Measurements from ENCODE around the gene NTN1. TPM values are rescaled to one million over a fixed set of nuclear protein-coding genes. Genes with fewer than 3 reads are reported as not detected.

Gene NTN1
- total RNA-seq, 1 donor from 2014 or later = 11.5 TPM

DNA sequence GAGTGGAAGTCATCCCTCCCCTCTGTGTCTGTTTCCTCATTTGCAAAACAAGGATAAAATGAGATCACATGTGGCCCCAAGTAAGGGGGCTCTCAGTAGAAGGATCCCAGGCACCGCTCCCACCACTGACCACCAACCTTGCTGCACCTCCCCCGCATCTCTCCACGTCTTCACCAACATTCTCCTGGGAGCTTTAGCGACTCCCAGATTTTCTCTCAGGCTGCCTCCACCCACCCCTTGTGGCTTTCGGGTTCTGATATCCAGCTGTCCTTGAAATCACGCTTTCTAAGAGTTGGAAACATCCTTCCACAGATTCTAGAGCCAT, 16.4 kb upstream of the NTN1 start:
- DNase-seq (ENCODE audit: low spot score) (peak; percentile 30), ATAC-seq (no peak)

DNA sequence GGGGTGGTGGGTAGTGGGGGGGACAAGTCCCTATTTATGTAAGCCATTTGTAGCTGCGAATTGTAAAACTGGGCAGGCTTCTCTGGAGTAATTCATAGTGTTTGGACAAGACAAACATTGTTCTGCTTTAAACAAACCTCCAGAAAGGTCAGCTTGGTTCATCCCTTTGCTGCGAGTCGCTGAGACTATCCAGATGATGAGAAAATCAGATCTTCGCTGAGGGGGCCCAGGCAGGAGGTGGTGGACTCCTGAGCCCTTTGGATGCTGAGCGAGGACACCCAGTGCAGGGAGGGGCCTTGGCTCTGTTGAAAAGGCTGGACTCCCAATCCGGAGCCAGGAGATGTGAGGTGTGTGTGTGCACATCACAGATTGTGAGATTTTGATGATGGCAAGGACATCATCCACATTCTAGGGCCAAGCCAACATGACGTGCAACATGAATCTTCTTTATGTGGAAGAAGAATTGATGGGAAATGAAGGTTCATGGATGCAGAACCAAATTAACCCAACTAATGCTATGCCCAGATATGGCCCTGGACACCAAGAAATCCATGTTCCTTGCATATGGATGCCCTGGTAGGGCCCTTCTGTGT, 15.0 kb upstream of the NTN1 start:
- no peak for DNase-seq (ENCODE audit: low spot score)
- peak; percentile 65 for ATAC-seq

DNA sequence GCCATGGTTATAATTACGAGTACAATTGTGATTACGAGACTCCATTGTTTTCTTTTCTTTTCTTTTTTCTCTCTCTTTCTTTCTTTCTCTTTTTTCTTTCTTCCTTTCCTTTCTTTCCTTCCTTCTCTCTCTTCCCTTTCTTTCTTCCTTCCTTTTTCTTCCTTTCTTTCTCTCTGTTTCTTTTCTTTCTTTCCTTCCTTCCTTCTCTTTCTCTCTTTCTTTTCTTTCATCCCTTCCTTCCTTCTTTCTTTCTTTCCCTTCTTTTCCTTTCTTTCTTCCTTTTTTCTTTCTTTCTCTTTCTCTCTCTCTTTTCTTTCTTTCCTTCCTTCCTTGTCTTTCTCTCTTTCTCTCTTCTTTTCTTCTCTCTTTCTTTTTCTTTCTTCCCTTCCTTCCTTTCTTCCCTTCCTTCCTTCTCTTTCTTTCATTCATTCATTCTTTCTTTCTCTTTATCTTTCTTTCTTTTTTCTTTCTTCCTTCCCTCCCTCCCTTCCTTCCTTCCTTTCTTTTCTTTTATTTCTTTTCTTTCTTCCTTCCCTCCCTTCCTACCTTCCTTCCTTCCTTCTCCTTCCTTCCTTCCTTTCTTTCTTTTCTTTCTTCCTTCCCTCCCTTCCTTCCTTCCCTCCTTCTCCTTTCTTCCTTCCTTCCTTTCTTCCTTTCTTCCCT, 14.1 kb upstream of the NTN1 start:
- DNase-seq (ENCODE audit: low spot score) (no peak), ATAC-seq (no peak)

DNA sequence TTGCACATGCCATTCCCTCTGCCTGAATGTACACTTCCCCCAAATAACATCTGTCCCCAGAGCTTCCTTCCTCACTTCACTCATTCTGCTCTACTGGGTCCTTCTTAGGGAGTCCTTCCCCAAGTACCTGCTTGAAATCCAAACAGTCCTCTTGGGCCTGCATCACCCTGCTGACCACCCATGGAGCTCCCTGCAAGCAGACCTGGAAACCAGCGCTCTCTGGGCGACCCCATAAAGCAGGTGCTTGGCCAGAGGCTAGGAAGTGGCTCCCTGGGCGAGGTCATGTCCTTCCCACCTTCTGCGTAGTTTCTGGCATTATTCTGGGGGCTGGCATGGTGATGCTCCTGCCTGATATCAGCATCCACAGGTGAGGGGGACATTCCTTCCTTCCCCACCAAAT, 12.2 kb upstream of the NTN1 start:
- ATAC-seq (no peak), DNase-seq (ENCODE audit: low spot score) (no peak)

DNA sequence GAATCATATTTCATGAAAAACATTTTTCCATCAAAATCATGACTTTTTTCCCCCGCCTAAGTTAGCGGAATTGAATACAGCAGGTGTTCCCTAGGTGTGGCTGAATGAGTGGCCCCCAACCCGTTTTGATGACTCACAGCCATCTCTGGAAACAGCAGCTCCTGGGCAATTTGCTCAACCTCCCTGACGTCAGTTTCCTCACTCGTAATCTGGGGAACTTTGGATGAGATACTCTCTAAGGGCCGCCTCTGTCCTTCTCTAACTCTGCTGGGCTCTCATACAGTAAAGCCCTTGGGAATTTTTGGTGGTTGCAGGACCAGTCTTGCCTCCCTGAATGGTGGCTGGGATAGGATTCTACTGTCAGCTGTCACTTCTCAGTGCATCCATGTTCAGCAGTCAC, 11.6 kb upstream of the NTN1 start:
- ATAC-seq (no peak), DNase-seq (ENCODE audit: low spot score) (no peak)

DNA sequence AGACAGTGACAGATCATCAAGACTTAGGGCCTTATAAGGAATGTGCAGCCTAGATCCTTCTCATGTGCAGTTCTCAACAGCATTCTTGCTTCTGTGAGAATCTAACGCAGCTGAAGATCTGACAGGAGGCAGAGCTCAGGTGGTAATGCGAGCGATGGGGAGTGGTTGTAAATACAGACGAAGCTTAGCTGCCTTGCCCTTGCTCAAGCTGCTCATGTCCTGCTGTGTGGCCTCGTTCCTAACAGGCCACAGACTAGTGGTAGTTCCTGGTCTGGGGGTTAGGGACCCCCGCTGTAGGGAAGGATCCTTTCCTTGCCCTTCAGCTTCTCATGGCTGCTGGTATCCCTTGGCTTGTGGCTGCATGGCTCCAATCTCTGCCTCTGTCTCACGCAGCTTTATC, 10.3 kb upstream of the NTN1 start:
- DNase-seq (ENCODE audit: low spot score) (no peak), ATAC-seq (no peak)

DNA sequence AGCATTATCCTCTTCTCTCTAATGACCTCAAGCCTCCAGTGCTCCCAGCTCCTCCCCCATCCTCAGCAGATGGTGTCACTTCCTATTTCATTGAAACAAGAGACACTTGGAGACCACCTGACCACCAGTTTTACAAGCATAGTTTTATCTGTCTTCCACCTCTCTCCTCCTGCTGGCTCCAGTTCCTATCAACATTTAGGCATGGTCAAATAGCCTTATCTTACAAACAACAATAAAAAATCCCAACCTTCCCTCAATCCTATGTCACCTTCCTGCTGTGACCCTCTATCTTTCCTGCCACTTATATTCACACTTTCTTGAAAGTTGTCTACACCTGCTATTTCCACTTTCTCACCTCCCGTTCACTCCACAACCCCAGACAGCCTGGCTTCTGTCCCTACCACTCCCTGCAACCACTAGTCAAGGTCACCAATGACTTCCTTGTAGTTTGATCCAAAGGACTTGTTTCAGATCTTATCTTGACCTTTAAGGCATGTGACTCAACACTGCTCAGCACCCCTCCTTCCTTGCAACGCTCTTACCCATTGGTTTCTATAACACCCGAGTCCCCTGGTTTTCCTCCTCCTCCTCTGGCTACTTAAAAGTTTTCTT, 4.3 kb upstream of the NTN1 start:
- DNase-seq (ENCODE audit: low spot score) (no peak), ATAC-seq (no peak)

DNA sequence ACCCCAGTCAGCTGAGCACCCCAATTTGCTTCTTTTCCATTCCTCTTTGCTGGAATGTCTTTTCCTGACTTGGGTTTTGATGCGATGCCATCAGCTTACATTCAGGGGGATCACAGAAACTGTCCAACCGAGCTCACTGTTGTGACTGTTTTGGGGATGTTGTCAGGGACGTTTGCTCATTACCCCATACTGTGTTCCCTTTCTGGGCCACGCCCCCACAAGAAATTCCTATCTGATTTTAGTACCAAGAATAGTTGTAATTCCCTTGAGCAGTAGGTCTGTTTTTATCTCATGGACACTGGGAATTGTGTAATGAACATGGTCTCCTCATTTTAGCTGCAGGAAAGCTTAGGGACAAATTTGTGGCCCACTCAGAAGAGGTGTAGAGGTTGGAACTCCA, 2.6 kb upstream of the NTN1 start:
- DNase-seq (ENCODE audit: low spot score) (no peak), ATAC-seq (no peak)

DNA sequence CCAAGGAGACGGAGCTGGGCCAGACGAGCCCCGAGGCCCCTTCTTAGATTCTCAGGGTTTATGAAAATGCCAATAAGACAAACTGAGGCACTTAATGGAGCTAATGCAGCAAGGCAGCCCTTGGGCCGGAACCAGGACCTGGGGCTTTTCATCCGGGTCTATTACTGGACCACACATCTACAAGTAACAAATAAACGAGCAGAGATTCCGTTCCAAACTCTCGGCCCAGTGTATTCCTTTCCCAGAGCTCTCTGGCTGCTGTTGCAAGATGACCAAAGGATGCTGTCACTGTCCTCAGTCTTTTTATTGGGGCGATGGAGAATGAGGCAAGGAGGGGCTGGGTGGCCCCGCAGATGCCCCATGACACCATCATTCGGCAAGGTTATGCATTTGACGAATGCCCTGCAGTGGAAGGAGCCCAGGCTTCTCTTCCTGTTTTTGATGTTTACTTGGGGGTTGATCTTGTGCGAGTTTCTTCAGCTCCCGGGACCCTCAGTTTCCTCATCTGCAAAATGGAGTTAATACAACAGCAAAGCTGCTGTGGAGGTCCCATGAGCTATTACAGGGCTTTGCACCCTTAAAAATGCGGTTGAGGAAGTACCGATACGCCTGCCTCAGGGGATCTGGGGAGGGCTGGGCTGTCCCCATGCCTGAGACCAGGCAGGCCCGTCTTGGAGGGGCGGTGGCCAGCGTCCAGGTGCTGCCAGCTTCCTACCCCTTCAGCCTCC, 1.1 kb upstream of the NTN1 start:
- peak; percentile 29 for DNase-seq (ENCODE audit: low spot score)
- no peak for ATAC-seq

DNA sequence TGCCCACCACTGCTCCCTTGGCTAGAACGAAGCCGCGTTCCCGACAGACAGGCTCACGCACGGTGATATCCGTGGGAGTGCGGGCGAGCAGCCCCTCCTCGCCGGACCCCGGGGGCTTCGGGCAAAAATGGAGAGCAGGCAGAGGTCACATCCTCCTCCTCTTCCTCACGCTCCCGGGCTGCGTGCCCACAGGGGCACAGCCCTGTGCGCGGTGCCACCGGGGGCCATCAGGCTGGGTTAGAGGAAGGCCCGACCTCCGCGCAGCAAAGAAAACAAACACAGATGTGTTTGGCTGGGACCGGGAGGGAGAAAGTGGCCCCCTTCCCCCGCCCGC, 519 bp upstream of the NTN1 start:
- DNase-seq (ENCODE audit: low spot score) (no peak), ATAC-seq (no peak)

DNA sequence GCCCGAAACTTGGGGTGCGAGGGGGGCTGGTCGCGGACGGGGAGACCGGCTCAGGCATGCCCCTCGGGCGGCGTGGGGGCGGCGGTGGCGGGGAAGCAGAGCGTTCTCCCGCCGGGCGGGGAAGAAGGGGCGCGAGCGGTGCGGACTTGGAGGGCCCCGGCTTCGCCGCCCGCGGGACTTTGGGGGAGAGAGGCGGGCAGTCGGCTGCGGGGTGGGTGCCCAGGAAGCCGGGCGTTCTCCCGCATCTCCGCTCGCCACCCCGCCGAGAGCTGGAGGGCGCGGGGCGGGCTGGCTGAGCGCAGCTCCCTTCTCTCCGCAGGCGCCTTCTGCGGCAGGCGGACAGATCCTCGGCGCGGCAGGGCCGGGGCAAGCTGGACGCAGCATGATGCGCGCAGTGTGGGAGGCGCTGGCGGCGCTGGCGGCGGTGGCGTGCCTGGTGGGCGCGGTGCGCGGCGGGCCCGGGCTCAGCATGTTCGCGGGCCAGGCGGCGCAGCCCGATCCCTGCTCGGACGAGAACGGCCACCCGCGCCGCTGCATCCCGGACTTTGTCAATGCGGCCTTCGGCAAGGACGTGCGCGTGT, 772 bp downstream of the NTN1 start:
- ATAC-seq = peak; percentile 71
- DNase-seq (ENCODE audit: low spot score) = peak; percentile 69

DNA sequence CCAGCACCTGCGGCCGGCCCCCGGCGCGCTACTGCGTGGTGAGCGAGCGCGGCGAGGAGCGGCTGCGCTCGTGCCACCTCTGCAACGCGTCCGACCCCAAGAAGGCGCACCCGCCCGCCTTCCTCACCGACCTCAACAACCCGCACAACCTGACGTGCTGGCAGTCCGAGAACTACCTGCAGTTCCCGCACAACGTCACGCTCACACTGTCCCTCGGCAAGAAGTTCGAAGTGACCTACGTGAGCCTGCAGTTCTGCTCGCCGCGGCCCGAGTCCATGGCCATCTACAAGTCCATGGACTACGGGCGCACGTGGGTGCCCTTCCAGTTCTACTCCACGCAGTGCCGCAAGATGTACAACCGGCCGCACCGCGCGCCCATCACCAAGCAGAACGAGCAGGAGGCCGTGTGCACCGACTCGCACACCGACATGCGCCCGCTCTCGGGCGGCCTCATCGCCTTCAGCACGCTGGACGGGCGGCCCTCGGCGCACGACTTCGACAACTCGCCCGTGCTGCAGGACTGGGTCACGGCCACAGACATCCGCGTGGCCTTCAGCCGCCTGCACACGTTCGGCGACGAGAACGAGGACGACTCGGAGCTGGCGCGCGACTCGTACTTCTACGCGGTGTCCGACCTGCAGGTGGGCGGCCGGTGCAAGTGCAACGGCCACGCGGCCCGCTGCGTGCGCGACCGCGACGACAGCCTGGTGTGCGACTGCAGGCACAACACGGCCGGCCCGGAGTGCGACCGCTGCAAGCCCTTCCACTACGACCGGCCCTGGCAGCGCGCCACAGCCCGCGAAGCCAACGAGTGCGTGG, 1.5 kb downstream of the NTN1 start:
- DNase-seq (ENCODE audit: low spot score) = peak; percentile 44

DNA sequence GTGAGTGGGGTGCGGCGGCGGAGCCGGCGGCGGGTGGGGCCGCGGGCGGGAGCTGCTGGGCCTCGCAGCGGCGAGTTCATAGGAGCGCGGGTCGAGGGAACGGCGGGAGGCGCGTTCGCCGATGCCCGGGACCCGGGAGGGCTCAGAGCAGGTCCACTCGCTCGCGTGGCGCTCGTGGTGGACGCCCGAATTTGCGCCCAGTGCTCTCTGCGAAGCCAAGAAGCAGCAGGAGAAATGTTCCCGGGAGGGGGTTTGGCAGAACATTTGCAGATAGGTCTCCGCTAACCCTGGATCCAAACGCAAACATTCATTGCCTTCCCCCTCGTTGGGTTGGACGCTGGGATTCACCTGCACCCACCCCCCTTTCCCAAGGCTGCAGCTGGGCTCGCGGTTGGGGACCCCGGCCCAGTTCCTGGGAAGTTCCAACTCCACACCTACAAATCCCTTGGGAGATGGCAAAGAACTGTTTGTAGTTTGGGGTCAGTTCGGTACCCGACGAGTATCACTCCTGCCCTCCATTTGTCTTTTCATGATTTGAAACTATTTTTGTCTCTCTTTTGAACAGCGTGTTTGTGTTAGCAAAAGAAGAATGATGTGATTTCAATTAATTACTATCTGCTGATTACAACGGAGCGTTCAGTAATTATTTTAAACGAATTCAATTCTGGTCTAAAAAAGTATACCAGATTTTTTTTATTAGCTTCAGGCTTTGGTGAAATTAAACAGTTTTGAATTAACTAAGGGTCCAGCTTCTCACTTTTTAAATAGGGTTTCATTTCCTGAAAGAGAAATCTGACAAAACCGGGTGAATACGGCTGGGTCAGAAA, 2.3 kb downstream of the NTN1 start:
- no peak for DNase-seq (ENCODE audit: low spot score)
- ATAC-seq = no peak

More for the DNA sequence above, 1.5 kb downstream of the NTN1 start:
- no peak for ATAC-seq

DNA sequence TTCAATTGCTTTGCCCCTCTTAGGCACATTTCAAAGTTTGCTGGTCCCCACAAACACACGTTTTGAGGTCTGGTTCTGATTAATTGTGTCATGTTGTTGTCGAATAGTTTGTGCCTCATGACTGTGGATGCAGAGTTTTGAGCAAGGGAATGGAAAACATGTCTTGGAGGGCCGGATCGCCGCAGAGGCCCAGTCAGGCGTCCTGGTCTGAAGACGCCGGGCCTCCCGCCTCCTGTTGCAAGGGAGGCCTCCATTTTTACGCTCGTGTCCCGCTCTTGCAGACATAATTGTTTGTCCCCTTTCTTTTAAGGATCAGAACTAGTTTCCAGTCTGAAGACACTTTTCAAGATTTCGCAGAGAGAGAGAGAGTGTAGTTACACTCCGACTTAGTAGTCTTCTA, 3.2 kb downstream of the NTN1 start:
- DNase-seq (ENCODE audit: low spot score) (no peak), ATAC-seq (no peak)

DNA sequence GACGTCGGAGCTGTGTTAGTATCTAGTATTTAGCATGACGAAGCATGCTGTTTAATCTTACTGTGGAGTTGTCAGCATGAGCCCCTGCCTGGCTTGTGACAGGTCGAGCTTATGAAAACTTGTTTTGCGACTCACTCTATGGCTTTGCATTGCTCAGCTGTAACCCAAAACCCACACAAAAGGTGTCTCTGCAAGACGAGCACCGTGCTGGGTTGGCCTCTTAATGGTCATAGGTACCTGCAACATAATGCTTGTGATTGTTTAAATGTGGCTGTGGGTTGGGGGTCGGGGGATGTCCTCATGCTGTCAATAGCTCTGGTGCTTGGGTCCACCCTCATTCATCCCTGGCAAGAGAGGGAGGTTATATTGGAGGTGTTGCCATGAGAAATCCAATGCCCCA, 5.4 kb downstream of the NTN1 start:
- ATAC-seq (no peak), DNase-seq (ENCODE audit: low spot score) (no peak)

DNA sequence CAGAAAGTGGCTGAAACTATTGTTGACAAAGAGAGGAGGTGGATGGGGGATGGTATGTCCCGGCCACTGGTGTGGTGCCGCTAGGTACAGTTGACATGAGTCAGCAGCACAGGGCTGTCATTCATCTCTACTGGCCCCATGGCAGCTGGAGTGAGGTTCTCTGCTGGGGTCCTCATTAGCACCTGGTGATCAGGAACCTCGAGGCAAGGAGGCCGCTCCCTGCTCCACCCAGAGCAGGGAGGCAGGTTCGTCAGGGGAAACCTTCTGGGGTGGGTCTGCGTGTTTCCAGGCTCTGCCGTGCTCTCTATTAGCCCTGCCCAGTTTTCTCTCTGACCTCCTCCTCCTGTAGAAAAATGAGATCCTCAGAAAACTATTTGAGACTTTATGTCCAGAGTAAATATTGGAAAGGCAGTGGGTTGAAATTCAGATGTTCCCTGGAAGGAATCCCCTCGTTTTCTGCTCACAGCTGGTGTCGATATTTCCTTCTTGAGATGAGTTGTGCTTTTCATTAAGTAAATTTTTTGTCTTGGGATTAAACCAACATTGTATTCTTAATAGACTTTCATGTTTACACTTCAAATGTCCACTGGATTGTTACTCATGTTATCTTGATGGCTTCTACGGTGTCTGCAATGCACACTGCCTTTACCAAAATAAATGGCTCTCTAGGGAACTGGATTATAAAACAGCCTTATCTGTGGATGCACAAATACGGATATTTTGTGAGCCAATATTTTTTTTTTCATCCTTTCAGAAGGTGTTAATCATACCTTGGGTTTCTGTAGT, 7.1 kb downstream of the NTN1 start:
- peak; percentile 69 for ATAC-seq

DNA sequence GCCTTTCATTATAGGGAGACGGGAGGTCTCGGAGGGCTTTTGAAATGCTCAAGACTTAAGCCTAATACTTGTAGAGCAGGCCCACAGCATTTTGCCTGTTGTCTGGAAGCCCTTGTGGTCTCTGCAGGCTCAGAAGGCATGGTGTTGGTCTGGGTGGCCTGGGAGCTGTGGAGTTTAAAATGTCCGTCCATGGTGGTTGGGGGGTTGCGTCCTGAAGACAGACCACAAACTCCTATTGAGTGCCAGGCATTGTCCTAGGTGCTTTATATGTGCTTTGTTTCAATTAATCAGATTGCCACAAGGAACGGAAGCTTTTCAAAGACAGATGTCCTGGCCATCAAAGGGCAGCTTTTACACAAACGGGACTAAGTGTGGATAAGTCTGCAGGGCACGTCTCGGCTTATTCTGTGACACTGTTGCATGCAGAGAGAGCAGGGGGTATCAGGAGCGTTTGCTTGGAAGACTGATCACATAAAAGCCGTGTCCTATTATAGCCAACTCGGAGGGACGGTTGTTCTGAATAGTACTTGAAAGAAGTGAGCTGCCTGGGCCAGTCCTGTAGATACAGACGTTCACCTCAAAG, 7.8 kb downstream of the NTN1 start:
- DNase-seq (ENCODE audit: low spot score) = no peak

More for the DNA sequence above, 7.1 kb downstream of the NTN1 start:
- DNase-seq (ENCODE audit: low spot score) = no peak

DNA sequence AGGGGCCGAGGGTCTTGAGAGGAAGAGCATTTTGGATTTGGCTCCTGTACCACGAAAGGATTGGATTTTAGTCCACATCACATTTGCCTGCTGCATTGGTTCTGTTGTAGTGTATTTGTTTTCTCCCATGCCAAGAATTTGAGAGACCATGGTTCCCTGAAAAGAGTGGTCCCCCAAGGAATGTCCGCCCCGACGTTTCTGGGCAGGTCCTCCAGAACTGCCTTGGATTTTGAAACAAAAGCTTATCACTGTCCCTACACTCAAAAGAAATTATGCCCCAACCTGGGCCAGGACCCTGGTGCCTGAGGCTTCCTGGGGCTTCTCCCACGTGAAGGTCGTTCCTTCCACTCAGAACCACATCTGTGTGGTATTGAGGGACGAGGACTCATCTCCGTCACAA, 10.8 kb downstream of the NTN1 start:
- no peak for DNase-seq (ENCODE audit: low spot score)
- no peak for ATAC-seq

More for the DNA sequence above, 7.8 kb downstream of the NTN1 start:
- no peak for ATAC-seq

DNA sequence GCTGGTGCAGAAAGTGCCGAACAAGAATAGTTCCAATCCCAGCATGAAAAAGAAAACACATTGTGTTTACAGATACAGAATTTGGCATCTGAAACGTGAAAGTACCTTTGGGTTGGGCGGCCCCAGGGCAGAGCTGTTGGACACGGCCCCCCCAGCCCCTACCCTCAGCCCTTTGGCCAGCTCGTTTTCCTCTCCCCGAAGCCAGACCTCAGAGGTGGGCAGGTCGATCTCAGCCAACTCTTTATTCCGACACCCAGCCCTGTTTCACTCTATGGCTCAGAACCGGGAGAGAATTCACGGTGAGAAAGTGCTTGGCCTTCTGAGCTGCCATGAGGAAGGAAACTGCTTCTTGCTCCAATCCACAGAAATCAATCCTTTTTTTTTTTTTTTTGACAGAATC, 11.3 kb downstream of the NTN1 start:
- ATAC-seq (no peak), DNase-seq (ENCODE audit: low spot score) (no peak)
